ENCODE data around the gene TACC3. TPM values are rescaled to one million over a fixed set of nuclear protein-coding genes. Genes with fewer than 3 reads are reported as not detected.

The TACC3 gene
- total RNA-seq, 6 donors from 2014 or later: 8.9 to 47.4 (median 21.9) TPM

- 73 to 81% methylated on average over 5 to 10 of the region's 10 CpGs for WGBS, 2 donors
- Histone ChIP-seq H3K36me3 (no peaks in the 10 kb centered on the region), H3K4me1 (no peaks in the 10 kb centered on the region), H3K4me3 (no peak overlapping the region), H3K27ac (no peak overlapping the region), H3K9me3 (no peaks in the 10 kb centered on the region), H3K27me3 (no peaks in the 10 kb centered on the region)
- peak in 1 of 2 donors; percentile 66 for DNase-seq
- TF ChIP-seq EP300 (IDR thresholded peaks at IDR 0.05) (no peak), POLR2AphosphoS5 (IDR thresholded peaks at IDR 0.05) (no peak), CTCF (IDR thresholded peaks at IDR 0.05) (no peak), POLR2A (IDR thresholded peaks at IDR 0.05) (no peak)
- ATAC-seq (ENCODE audit: low FRiP score in 2 of 2): no peak
Observed at GRCh38 chr4:1675802-1676137, 45.6 kb upstream of the TACC3 start.

- Histone ChIP-seq H3K4me1 (no peaks in the 10 kb centered on the region), H3K9me3 (no peaks in the 10 kb centered on the region), H3K4me3 (no peak overlapping the region), H3K36me3 (no peaks in the 10 kb centered on the region), H3K27ac (no peak overlapping the region), H3K27me3 (no peaks in the 10 kb centered on the region)
- DNase-seq (peak in 1 of 2 donors; percentile 56), ATAC-seq (ENCODE audit: low FRiP score in 2 of 2) (peak; percentile 4 to 11)
- WGBS, 2 donors: 79% methylated on average over 24 of the region's 25 CpGs
- TF ChIP-seq POLR2A (IDR thresholded peaks at IDR 0.05) (no peak), POLR2AphosphoS5 (IDR thresholded peaks at IDR 0.05) (no peak), EP300 (IDR thresholded peaks at IDR 0.05) (no peak), CTCF (IDR thresholded peaks at IDR 0.05) (no peak)
Observed at GRCh38 chr4:1676605-1677525, 44.5 kb upstream of the TACC3 start.

- 76 to 85% methylated on average over 5 of the region's 5 CpGs for WGBS, 2 donors
Observed at GRCh38 chr4:1678244-1678643, 43.1 kb upstream of the TACC3 start.

GRCh38 chr4:1682860-1683259 lies 38.5 kb upstream of the TACC3 start:
- 86 to 89% methylated on average over 13 of the region's 13 CpGs for WGBS, 2 donors
- peak overlapping the region in 3 of 4 donors; percentile 74 to 86 (median 82) for H3K4me3 ChIP-seq
- TF ChIP-seq POLR2AphosphoS5 (IDR thresholded peaks at IDR 0.05) (no peak), POLR2A (IDR thresholded peaks at IDR 0.05) (no peak), EP300 (IDR thresholded peaks at IDR 0.05) (no peak), CTCF (IDR thresholded peaks at IDR 0.05) (no peak)
- ATAC-seq (ENCODE audit: low FRiP score in 2 of 2) (no peak), DNase-seq (no peak)
- H3K9me3 ChIP-seq: no peaks in the 10 kb centered on the region
- no peak overlapping the region for H3K27ac ChIP-seq
- H3K36me3 ChIP-seq: no peaks in the 10 kb centered on the region
- H3K27me3 ChIP-seq: no peaks in the 10 kb centered on the region
- H3K4me1 ChIP-seq: peaks cover 4 to 24% (median 11%) of the 10 kb centered on the region in 4 donors

More at GRCh38 chr4:1678244-1678643, 43.1 kb upstream of the TACC3 start:
- Histone ChIP-seq H3K27me3 (no peaks in the 10 kb centered on the region), H3K4me3 (no peak overlapping the region), H3K27ac (no peak overlapping the region), H3K36me3 (no peaks in the 10 kb centered on the region), H3K9me3 (no peaks in the 10 kb centered on the region), H3K4me1 (peaks cover 0 to 5% (median 3%) of the 10 kb centered on the region in 4 donors)
- ATAC-seq (ENCODE audit: low FRiP score in 2 of 2) (no peak), DNase-seq (no peak)
- TF ChIP-seq CTCF (IDR thresholded peaks at IDR 0.05) (no peak), EP300 (IDR thresholded peaks at IDR 0.05) (no peak), POLR2A (IDR thresholded peaks at IDR 0.05) (no peak), POLR2AphosphoS5 (IDR thresholded peaks at IDR 0.05) (no peak)

Data from upper lobe of left lung (tissue), 6 donors.